Raji (cell line): Measurements from ENCODE around the gene CUL9.

ENCODE experiments used
- POLR2A ChIP-seq: IDR thresholded peaks from 2 replicates; pipeline ENCODE4 v1.6.1; 2011; ENCODE audit warnings: low read depth, low read length, control low read depth; ENCODE audit not compliant: insufficient read depth

Gene CUL9

DNA sequence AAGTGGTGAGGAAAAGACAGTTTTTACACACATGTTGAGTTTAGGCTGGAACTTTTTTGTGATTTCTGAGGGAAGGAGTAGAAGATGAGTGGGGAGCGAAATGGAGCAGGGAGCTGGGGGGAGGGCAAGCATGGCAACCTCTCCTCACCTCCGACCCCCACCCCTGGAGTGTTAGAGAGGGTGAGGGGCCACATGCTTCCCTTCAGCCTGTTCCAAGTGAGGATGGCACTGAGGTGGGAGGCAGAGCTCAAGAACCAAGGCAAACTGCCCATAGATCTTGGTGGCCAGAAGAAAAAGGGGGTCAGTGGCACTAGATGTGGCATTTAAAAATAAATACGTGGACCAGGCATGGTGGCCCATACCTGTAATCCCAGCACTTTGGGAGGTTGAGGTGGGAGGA, 66.1 kb downstream of the CUL9 start:
- no peak for TF ChIP-seq POLR2A

DNA sequence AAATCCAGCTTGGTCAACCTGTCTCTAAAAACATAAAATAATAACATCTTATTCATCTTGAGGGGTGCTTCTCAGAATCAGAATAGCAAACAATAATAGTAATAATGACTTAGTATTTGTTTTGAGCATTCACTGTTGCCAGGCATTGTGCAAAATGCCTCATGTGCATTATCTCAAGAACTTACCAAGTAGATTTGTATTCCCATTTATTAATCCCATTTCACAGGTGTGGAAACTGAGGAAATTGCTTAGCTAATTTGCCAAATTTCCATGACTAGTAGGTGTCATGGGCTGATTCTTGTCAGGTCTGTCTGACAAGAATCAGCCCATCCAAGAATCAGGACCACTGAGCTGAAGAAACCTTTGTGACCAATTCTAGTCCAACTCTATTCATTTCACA, 66.8 kb downstream of the CUL9 start:
- TF ChIP-seq POLR2A, result no peak

GRCh38 chr6:43250992-43251373, 69.0 kb downstream of the CUL9 start:
- TF ChIP-seq POLR2A, result no peak

DNA sequence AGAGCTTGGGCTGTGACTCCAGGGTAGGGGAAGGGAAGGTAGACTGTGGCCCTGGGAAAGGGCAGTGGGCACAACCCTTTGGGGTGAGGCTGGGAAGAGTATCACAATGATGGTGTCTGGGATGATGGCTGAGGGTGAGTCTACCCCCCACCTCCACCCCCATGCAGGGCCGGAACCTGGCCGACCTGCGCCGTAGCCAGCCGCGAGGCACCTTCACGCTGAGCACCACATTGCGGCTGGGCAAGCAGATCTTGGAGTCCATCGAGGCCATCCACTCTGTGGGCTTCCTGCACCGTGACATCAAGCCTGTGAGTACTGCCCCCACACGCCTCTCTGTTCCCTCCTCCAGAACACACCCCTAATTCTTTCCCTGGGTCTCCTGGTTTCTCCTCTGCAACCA, 71.4 kb downstream of the CUL9 start:
- TF ChIP-seq POLR2A, result no peak

- no peak for TF ChIP-seq POLR2A
These were observed 72.3 kb downstream of the CUL9 start for GRCh38 chr6:43254138-43254817.

GRCh38 chr6:43254846-43255245, 72.8 kb downstream of the CUL9 start:
- TF ChIP-seq POLR2A, result no peak

- no peak for TF ChIP-seq POLR2A
These were observed 73.5 kb downstream of the CUL9 start for GRCh38 chr6:43255408-43256054.

- TF ChIP-seq POLR2A, result no peak
These were observed 74.8 kb downstream of the CUL9 start for GRCh38 chr6:43256670-43257366.

DNA sequence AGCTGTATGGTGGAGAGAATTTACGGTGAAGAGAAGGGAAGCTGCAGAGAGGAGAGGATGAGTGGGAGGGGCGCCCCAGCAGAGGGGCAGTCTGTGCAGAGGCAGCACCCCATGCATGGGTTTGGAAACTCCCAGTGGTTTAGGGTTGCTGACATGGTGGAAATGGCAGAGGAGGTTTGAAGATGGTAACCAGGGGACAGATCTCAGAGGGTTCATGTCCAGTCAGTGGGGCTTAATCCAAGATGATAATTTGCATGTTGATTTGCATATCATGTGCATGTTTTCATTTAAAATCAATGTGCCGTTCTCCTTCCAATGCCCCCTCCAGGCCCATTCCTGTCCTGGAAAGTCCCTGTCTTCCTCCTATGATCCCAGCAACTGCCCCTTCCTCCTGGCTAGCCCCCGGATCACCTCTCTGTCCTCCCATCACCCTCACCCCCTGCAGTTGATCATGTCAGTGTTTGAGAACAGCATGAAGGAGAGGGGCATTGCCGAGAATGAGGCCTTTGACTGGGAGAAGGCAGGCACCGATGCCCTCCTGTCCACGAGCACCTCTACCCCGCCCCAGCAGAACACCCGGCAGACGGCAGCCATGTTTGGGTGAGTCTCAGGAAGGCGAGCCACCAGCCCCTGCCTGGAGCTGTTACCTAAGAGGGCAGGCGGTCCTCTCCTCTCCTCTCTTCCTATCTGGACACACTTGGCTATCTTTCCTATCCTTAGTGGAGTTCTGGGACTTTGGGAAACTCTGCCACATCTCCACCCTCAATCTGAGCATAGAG, 75.6 kb downstream of the CUL9 start:
- TF ChIP-seq POLR2A, result no peak

- no peak for TF ChIP-seq POLR2A
These were observed 76.2 kb downstream of the CUL9 start for GRCh38 chr6:43258180-43258579.

DNA sequence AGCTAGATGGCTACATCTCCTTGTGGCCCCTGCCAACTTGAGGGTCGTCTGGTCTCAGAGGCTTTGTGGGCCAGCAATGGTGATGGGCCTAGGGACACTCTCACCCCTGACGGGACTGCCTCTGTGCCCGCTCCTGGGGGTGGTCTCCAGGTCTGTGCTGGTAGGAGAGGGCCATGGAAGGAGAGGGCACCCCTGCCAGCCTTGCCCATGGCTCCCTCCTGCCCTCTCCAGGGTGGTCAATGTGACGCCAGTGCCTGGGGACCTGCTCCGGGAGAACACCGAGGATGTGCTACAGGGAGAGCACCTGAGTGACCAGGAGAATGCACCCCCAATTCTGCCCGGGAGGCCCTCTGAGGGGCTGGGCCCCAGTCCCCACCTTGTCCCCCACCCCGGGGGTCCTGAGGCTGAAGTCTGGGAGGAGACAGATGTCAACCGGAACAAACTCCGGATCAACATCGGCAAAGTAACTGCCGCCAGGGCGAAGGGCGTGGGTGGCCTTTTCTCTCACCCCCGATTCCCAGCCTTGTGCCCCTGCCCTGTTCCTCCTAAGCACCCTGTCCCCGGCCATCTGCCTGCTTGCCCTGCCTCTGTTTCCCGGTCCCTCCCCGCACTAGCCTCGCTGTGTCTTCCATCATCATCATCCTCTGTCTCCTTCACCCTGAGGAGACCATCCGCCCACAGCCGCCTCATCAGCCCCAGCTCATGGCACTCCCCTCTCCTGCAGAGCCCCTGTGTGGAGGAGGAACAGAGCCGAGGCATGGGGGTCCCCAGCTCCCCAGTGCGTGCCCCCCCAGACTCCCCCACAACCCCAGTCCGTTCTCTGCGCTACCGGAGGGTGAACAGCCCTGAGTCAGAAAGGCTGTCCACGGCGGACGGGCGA, 77.1 kb downstream of the CUL9 start:
- no peak for TF ChIP-seq POLR2A

DNA sequence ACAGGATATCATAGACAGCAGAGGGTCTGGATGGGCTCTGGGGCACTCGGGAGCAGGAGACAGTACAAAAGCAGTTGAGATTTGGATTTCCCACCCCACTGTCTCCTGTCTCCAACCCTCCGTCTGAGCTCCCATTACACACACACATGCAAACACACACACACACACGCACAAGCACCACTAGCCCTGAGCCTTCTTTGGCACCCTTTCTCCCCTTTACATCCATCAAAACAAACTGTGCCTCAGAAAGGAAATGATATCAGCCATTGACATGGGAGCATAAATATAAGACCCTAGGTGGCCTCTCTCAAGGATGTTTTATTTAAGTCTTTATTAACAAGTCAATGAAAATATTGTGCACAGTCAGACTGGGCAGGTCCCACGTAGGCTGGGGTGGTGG, 78.8 kb downstream of the CUL9 start:
- TF ChIP-seq POLR2A, result no peak

- TF ChIP-seq POLR2A, result no peak
These were observed 79.2 kb downstream of the CUL9 start for GRCh38 chr6:43261198-43261597.

GRCh38 chr6:43262000-43262779, 80.2 kb downstream of the CUL9 start:
- TF ChIP-seq POLR2A, result no peak

GRCh38 chr6:43262780-43263313, 80.9 kb downstream of the CUL9 start:
- no peak for TF ChIP-seq POLR2A
